PC-9 (cell line): Measurements from ENCODE around the gene POLA2. TPM values are rescaled to one million over a fixed set of nuclear protein-coding genes. Genes with fewer than 3 reads are reported as not detected.

Experiments
- BruUV-seq: library from RNA; stranded (reverse); fragments of 400-500 nt; replicated peaks from 2 replicates; lab custom pipeline; 2021; lab: Mats Ljungman, UMichigan
- CTCF ChIA-PET: fragments of 300-600 bp; sonication (Branson Sonifier 250); formaldehyde crosslinking; loops from one replicate; lab custom pipeline; 2022; ENCODE audit warnings: antibody characterized with exemption; lab: Charles Lee
- POLR2A ChIA-PET: fragments of 300-600 bp; sonication (Branson Sonifier 250); formaldehyde crosslinking; loops from one replicate; lab custom pipeline; 2022; ENCODE audit warnings: antibody characterized with exemption; ENCODE audit not compliant: unreplicated experiment; lab: Charles Lee
- DNase-seq, 2 experiments: peaks; one replicate each; pipeline versions ENCODE4 v3.0.0 to v3.0.0-alpha.2; 2015 to 2022; ENCODE audit warnings: mixed read lengths in 1 of 2
- H2AFZ ChIP-seq: fragments of 200-600 bp; sonication (generic); 2 replicates; pipeline ENCODE4 v1.8.1; 2017; ENCODE audit warnings: antibody characterized with exemption
- H3F3A ChIP-seq: fragments of 200-600 bp; sonication (generic); 2 replicates; pipeline ENCODE4 v1.8.1; 2017; ENCODE audit warnings: antibody characterized with exemption, mild to moderate bottlenecking, low read depth; ENCODE audit not compliant: insufficient read depth
- H3K27ac ChIP-seq: fragments of 200-600 bp; sonication (generic); 2 replicates; pipeline ENCODE4 v1.6.1; 2016; ENCODE audit warnings: mixed run types
- H3K27me3 ChIP-seq: fragments of 200-600 bp; sonication (generic); 2 replicates; pipeline ENCODE4 v1.6.1; 2016; ENCODE audit warnings: low read depth, mixed run types; ENCODE audit not compliant: insufficient read depth
- H3K36me3 ChIP-seq: fragments of 200-600 bp; sonication (generic); 2 replicates; pipeline ENCODE4 v1.6.1; 2016; ENCODE audit warnings: low read depth, mixed run types
- H3K4me1 ChIP-seq: fragments of 200-600 bp; sonication (generic); replicated peaks from 2 replicates; pipeline ENCODE4 v1.6.1; 2016; ENCODE audit warnings: mixed run types; ENCODE audit not compliant: insufficient read depth
- H3K4me2 ChIP-seq: fragments of 200-600 bp; sonication (generic); 2 replicates; pipeline ENCODE4 v1.6.1; 2017; ENCODE audit warnings: mixed run types
- H3K4me3 ChIP-seq: fragments of 200-600 bp; sonication (generic); 2 replicates; pipeline ENCODE4 v1.6.1; 2016; ENCODE audit warnings: mixed run types
- H3K79me2 ChIP-seq: fragments of 200-600 bp; sonication (generic); 2 replicates; pipeline ENCODE4 v1.6.1; 2017; ENCODE audit warnings: low read depth, mixed run types
- H3K9me2 ChIP-seq: fragments of 200-600 bp; sonication (generic); 2 replicates; pipeline ENCODE4 v1.8.1; 2017; ENCODE audit warnings: mild to moderate bottlenecking; ENCODE audit not compliant: insufficient read depth
- H3K9me3 ChIP-seq: fragments of 200-600 bp; sonication (generic); 2 replicates; pipeline ENCODE4 v1.8.1; 2016; ENCODE audit warnings: low read depth; ENCODE audit not compliant: insufficient read depth
- H4K20me1 ChIP-seq: fragments of 200-600 bp; sonication (generic); 2 replicates; pipeline ENCODE4 v1.8.1; 2017; ENCODE audit not compliant: insufficient read depth
- CTCF ChIP-seq: fragments of 200-600 bp; sonication (generic); conservative IDR thresholded peaks from 2 replicates; pipeline ENCODE4 v1.6.1; 2017; ENCODE audit warnings: mixed run types, antibody characterized with exemption, mild to moderate bottlenecking, moderate library complexity
- EZH2 ChIP-seq: fragments of 200-600 bp; sonication (generic); IDR thresholded peaks from 2 replicates; pipeline ENCODE4 v1.8.0; 2017; ENCODE audit warnings: antibody characterized with exemption, low read depth
- intact Hi-C: fragments of 100-400 bp; cut with micrococcal nuclease; formaldehyde crosslinking; loops from one replicate; pipeline ENCODE4 v1.10.0; 2022; ENCODE audit not compliant: unreplicated experiment
- total RNA-seq: library from RNA; stranded (reverse); gene quantifications from 2 replicates; pipeline ENCODE4 v1.2.3, GENCODE V29; 2021

The POLA2 gene
- total RNA-seq, 1 experiment from 2014 or later: 39.3 TPM

GRCh38 chr11:65309006-65309405 lies 47.2 kb downstream of the POLA2 start:
- peaks cover 55% of the 10 kb centered on the region for H3K4me1 ChIP-seq
- intact Hi-C loops: no loop called here
- H3F3A ChIP-seq: peaks cover 55% of the 10 kb centered on the region
- H2AFZ ChIP-seq: no peak overlapping the region
- no TSS peak for BruUV-seq
- peak overlapping the region; percentile 48; the same call in 1 of the 2 replicates for H3K4me2 ChIP-seq
- no peak overlapping the region for H3K27ac ChIP-seq
- H3K9me3 ChIP-seq: no peaks in the 10 kb centered on the region
- CTCF ChIA-PET: interaction anchor here (0.6 kb wide), 1 partner anchor 34 kb away, joined by 5 read pairs; no protein-coding TSS in a partner anchor
- H3K4me3 ChIP-seq: no peak overlapping the region
- no peaks in the 10 kb centered on the region for H3K27me3 ChIP-seq
- H3K9me2 ChIP-seq: no peaks in the 10 kb centered on the region
- H3K36me3 ChIP-seq: no peaks in the 10 kb centered on the region
- DNase-seq: peak in 1 of 2 experiments; percentile 18
- no peaks in the 10 kb centered on the region for H4K20me1 ChIP-seq
- no peak for TF ChIP-seq CTCF
- TF ChIP-seq EZH2: no peak
- H3K79me2 ChIP-seq: peaks cover 7% of the 10 kb centered on the region; the same call in 1 of the 2 replicates
- POLR2A ChIA-PET: no interaction called here

- Histone ChIP-seq H3F3A (peaks cover 58% of the 10 kb centered on the region), H3K27ac (peak overlapping the region; percentile 60; the same call in 1 of the 2 replicates), H3K36me3 (no peaks in the 10 kb centered on the region), H3K79me2 (peaks cover 11% of the 10 kb centered on the region; the same call in 1 of the 2 replicates), H3K4me3 (no peak overlapping the region), H3K9me2 (no peaks in the 10 kb centered on the region), H2AFZ (no peak overlapping the region), H3K9me3 (no peaks in the 10 kb centered on the region), H3K4me2 (peak overlapping the region; percentile 58), H3K4me1 (peaks cover 58% of the 10 kb centered on the region), H3K27me3 (no peaks in the 10 kb centered on the region), H4K20me1 (no peaks in the 10 kb centered on the region)
- ChIA-PET POLR2A (interaction anchor here (0.7 kb wide), 1 partner anchor 25 kb away, joined by 5 read pairs; no protein-coding TSS in a partner anchor), CTCF (interaction anchor here (0.6 to 1.4 kb wide), 3 partner anchors 19 to 35 kb away, joined by 4 to 5 read pairs (median 5); no protein-coding TSS in a partner anchor)
- DNase-seq: peak in 1 of 2 experiments; percentile 30
- no TSS peak for BruUV-seq
- intact Hi-C loops: no loop called here
- no peak for TF ChIP-seq EZH2
- TF ChIP-seq CTCF: no peak
Measured at GRCh38 chr11:65310215-65310614, 48.5 kb downstream of the POLA2 start.

- ChIA-PET CTCF (interaction anchor here (0.6 to 1.4 kb wide), 3 partner anchors 19 to 36 kb away, joined by 4 to 5 read pairs (median 5); no protein-coding TSS in a partner anchor), POLR2A (interaction anchor here (0.6 to 0.7 kb wide), 5 partner anchors 9 to 193 kb away, joined by 3 to 17 read pairs (median 3); no protein-coding TSS in a partner anchor)
- Histone ChIP-seq H3K27ac (peak overlapping the region; percentile 60), H3K79me2 (peaks cover 16% of the 10 kb centered on the region), H3K36me3 (no peaks in the 10 kb centered on the region), H3K4me2 (peak overlapping the region; percentile 58), H4K20me1 (no peaks in the 10 kb centered on the region), H3K9me3 (no peaks in the 10 kb centered on the region), H3F3A (peaks cover 58% of the 10 kb centered on the region), H2AFZ (no peak overlapping the region), H3K9me2 (no peaks in the 10 kb centered on the region), H3K4me1 (peaks cover 58% of the 10 kb centered on the region), H3K4me3 (no peak overlapping the region), H3K27me3 (no peaks in the 10 kb centered on the region)
- no peak for TF ChIP-seq CTCF
- no peak for TF ChIP-seq EZH2
- BruUV-seq: no TSS peak
- DNase-seq: peak; percentile 31 to 58
- intact Hi-C loops: no loop called here
Measured at GRCh38 chr11:65310736-65311135, 49.0 kb downstream of the POLA2 start.
